OCI-LY1 (cell line): ENCODE measurements around the gene SMPD1.

Experiments
- H2AFZ ChIP-seq: fragments of 200-600 bp; sonication (generic), shearing (Covaris generic); 2 replicates; pipeline ENCODE4 v1.6.0; 2014; ENCODE audit warnings: antibody characterized with exemption, mild to moderate bottlenecking, low read length
- H3F3A ChIP-seq: fragments of 200-600 bp; sonication (generic), shearing (Covaris generic); 2 replicates; pipeline ENCODE4 v1.6.0; 2014; ENCODE audit warnings: mild to moderate bottlenecking, antibody characterized with exemption, low read length, moderate library complexity; ENCODE audit not compliant: insufficient read depth
- H3K27ac ChIP-seq: fragments of 200-600 bp; sonication (generic); 2 replicates; pipeline ENCODE4 v1.5.1; 2014; ENCODE audit warnings: low read length, mixed run types, mild to moderate bottlenecking, low read depth; ENCODE audit not compliant: poor library complexity, severe bottlenecking
- H3K27me3 ChIP-seq: fragments of 200-600 bp; sonication (generic); 2 replicates; pipeline ENCODE4 v1.6.0; 2014; ENCODE audit warnings: antibody characterized with exemption, mild to moderate bottlenecking, low read length, moderate library complexity; ENCODE audit not compliant: insufficient read depth
- H3K36me3 ChIP-seq: fragments of 200-600 bp; sonication (generic); 2 replicates; pipeline ENCODE4 v1.6.1; 2014; ENCODE audit warnings: mild to moderate bottlenecking, antibody characterized with exemption, low read length, moderate library complexity, mixed read lengths; ENCODE audit not compliant: insufficient read depth
- H3K4me1 ChIP-seq: fragments of 200-600 bp; sonication (generic); 2 replicates; pipeline ENCODE4 v1.5.1; 2014; ENCODE audit warnings: mild to moderate bottlenecking, low read length, moderate library complexity; ENCODE audit not compliant: insufficient read depth, severe bottlenecking
- H3K4me2 ChIP-seq: fragments of 200-600 bp; sonication (generic), shearing (Covaris generic); 2 replicates; pipeline ENCODE4 v1.6.1; 2014; ENCODE audit warnings: low read length
- H3K4me3 ChIP-seq: fragments of 200-600 bp; sonication (generic); 2 replicates; pipeline ENCODE4 v1.5.1; 2014; ENCODE audit warnings: low read length, low read depth, mild to moderate bottlenecking, mixed read lengths; ENCODE audit not compliant: poor library complexity, severe bottlenecking
- H3K79me2 ChIP-seq: fragments of 200-600 bp; shearing (Covaris generic); 2 replicates; pipeline ENCODE4 v1.6.1; 2016; ENCODE audit warnings: mixed run types, low read length, mixed read lengths; ENCODE audit not compliant: insufficient read depth
- H3K9ac ChIP-seq: fragments of 200-600 bp; sonication (generic), shearing (Covaris generic); 2 replicates; pipeline ENCODE4 v1.6.1; 2014; ENCODE audit warnings: mild to moderate bottlenecking, low read length, mixed read lengths
- H3K9me2 ChIP-seq: fragments of 200-600 bp; sonication (generic), shearing (Covaris generic); 2 replicates; pipeline ENCODE4 v1.6.1; 2014; ENCODE audit warnings: low read depth, mild to moderate bottlenecking, low read length, mixed read lengths
- H3K9me3 ChIP-seq: fragments of 200-600 bp; shearing (Covaris generic); 2 replicates; pipeline ENCODE4 v1.6.1; 2014; ENCODE audit warnings: low read length, mixed read lengths
- H4K20me1 ChIP-seq: fragments of 200-600 bp; sonication (generic), shearing (Covaris generic); 2 replicates; pipeline ENCODE4 v1.6.0; 2016; ENCODE audit warnings: mild to moderate bottlenecking, low read length; ENCODE audit not compliant: insufficient read depth
- CTCF ChIP-seq: fragments of 200-600 bp; sonication (generic), shearing (Covaris generic); IDR thresholded peaks from 2 replicates; pipeline ENCODE4 v1.5.1; 2017; ENCODE audit warnings: mild to moderate bottlenecking, antibody characterized with exemption, low read length, moderate library complexity, mixed read lengths
- EZH2 ChIP-seq: fragments of 200-600 bp; sonication (generic), shearing (Covaris generic); IDR thresholded peaks from 2 replicates; pipeline ENCODE4 v1.8.0; 2017; ENCODE audit warnings: borderline replicate concordance, mixed run types, mild to moderate bottlenecking, antibody characterized with exemption, low read length, moderate library complexity, mixed read lengths

Gene SMPD1

GRCh38 chr11:6418557-6419008 lies 28.3 kb downstream of the SMPD1 start:
- Histone ChIP-seq H3K27me3 (peaks cover 7% of the 10 kb centered on the region; the same call in 1 of the 2 replicates), H3K4me3 (peak overlapping the region; percentile 71), H3K9me2 (no peaks in the 10 kb centered on the region), H2AFZ (no peak overlapping the region), H4K20me1 (no peaks in the 10 kb centered on the region), H3K4me2 (peak overlapping the region; percentile 77), H3K36me3 (no peaks in the 10 kb centered on the region), H3K27ac (no peak overlapping the region), H3K79me2 (no peaks in the 10 kb centered on the region), H3K9me3 (no peaks in the 10 kb centered on the region), H3F3A (no peaks in the 10 kb centered on the region), H3K9ac (peak overlapping the region; percentile 74; the same call in 1 of the 2 replicates), H3K4me1 (peaks cover 12% of the 10 kb centered on the region)
- TF ChIP-seq CTCF (no peak), EZH2 (no peak)

GRCh38 chr11:6419009-6419631 lies 28.8 kb downstream of the SMPD1 start, which contains the start of gene APBB1:
APBB1 (minus strand) TSS chr11:6419094; CDS start chr11:6411347, 7,747 bp downstream.
- peaks cover 12% of the 10 kb centered on the region for H3K4me1 ChIP-seq
- no peak within 1 kb of the TSS for H3K27ac ChIP-seq
- peaks cover 7% of the 10 kb centered on the region; the same call in 1 of the 2 replicates for H3K27me3 ChIP-seq
- peak within 1 kb of the TSS; percentile 71 for H3K4me3 ChIP-seq
- no peaks in the 10 kb centered on the region for H3K79me2 ChIP-seq
- no peaks in the 10 kb centered on the region for H3K9me3 ChIP-seq
- H3K9ac ChIP-seq = peak within 1 kb of the TSS; percentile 74
- no peaks in the 10 kb centered on the region for H3K9me2 ChIP-seq
- H3K4me2 ChIP-seq = peak within 1 kb of the TSS; percentile 77
- H3F3A ChIP-seq = no peaks in the 10 kb centered on the region
- no peaks in the 10 kb centered on the region for H3K36me3 ChIP-seq
- H2AFZ ChIP-seq = no peak within 1 kb of the TSS
- TF ChIP-seq EZH2 = no peak
- TF ChIP-seq CTCF = no peak
- no peaks in the 10 kb centered on the region for H4K20me1 ChIP-seq

GRCh38 chr11:6420677-6421076 lies 30.4 kb downstream of the SMPD1 start:
- H3K4me2 ChIP-seq = no peak overlapping the region
- H3K9me2 ChIP-seq = no peaks in the 10 kb centered on the region
- TF ChIP-seq EZH2 (no peak), CTCF (no peak)
- no peaks in the 10 kb centered on the region for H3K36me3 ChIP-seq
- H4K20me1 ChIP-seq = no peaks in the 10 kb centered on the region
- no peak overlapping the region for H3K27ac ChIP-seq
- no peaks in the 10 kb centered on the region for H3K9me3 ChIP-seq
- no peak overlapping the region for H2AFZ ChIP-seq
- H3K4me1 ChIP-seq = peaks cover 12% of the 10 kb centered on the region
- H3K4me3 ChIP-seq = no peak overlapping the region
- no peaks in the 10 kb centered on the region for H3F3A ChIP-seq
- no peaks in the 10 kb centered on the region for H3K79me2 ChIP-seq
- H3K27me3 ChIP-seq = peaks cover 7% of the 10 kb centered on the region; the same call in 1 of the 2 replicates
- H3K9ac ChIP-seq = no peak overlapping the region
